Hepatocyte (in vitro differentiated cells): ENCODE measurements around the gene STUB1. TPM values are rescaled to one million over a fixed set of nuclear protein-coding genes. Genes with fewer than 3 reads are reported as not detected.

Experiments used
- DNase-seq: peaks from one replicate; pipeline ENCODE4 v3.0.0-alpha.2; 2016; ENCODE audit warnings: low spot score
- H2AFZ ChIP-seq: fragments of 200-600 bp; sonication (generic); 2 replicates; pipeline ENCODE4 v1.6.0; 2016; ENCODE audit warnings: antibody characterized with exemption, mild to moderate bottlenecking
- H3K27ac ChIP-seq: fragments of 200-600 bp; sonication (generic); 2 replicates; pipeline ENCODE4 v1.5.1; 2016; ENCODE audit warnings: mild to moderate bottlenecking
- H3K27me3 ChIP-seq: fragments of 200-600 bp; sonication (generic); 2 replicates; pipeline ENCODE4 v1.6.1; 2016
- H3K36me3 ChIP-seq: fragments of 200-600 bp; sonication (generic); replicated peaks from 2 replicates; pipeline ENCODE4 v1.5.1; 2016; ENCODE audit warnings: low read depth; ENCODE audit not compliant: insufficient read depth
- H3K4me1 ChIP-seq: fragments of 200-600 bp; sonication (generic); 2 replicates; pipeline ENCODE4 v1.5.1; 2016; ENCODE audit warnings: mild to moderate bottlenecking, moderate library complexity; ENCODE audit not compliant: insufficient read depth
- H3K4me2 ChIP-seq: fragments of 200-600 bp; sonication (generic); 2 replicates; pipeline ENCODE4 v1.6.0; 2016
- H3K4me3 ChIP-seq: fragments of 200-600 bp; sonication (generic); 2 replicates; pipeline ENCODE4 v1.5.1; 2016; ENCODE audit warnings: mild to moderate bottlenecking
- H3K79me2 ChIP-seq: fragments of 200-600 bp; sonication (generic); 2 replicates; pipeline ENCODE4 v1.6.0; 2017; ENCODE audit warnings: mild to moderate bottlenecking
- H3K9me2 ChIP-seq: fragments of 200-600 bp; sonication (generic); replicated peaks from 2 replicates; pipeline ENCODE4 v1.6.0; 2017; ENCODE audit warnings: mild to moderate bottlenecking; ENCODE audit not compliant: insufficient read depth
- H3K9me3 ChIP-seq: fragments of 200-600 bp; sonication (generic); 2 replicates; pipeline ENCODE4 v1.5.1; 2016; ENCODE audit warnings: low read depth, mild to moderate bottlenecking
- H4K20me1 ChIP-seq: fragments of 200-600 bp; sonication (generic); 2 replicates; pipeline ENCODE4 v1.6.0; 2016; ENCODE audit warnings: mild to moderate bottlenecking; ENCODE audit not compliant: insufficient read depth, poor library complexity, severe bottlenecking
- EZH2 ChIP-seq: fragments of 200-600 bp; sonication (generic); IDR thresholded peaks from 2 replicates; pipeline ENCODE4 v1.6.1; 2016; ENCODE audit warnings: antibody characterized with exemption, mild to moderate bottlenecking, borderline replicate concordance
- EZH2phosphoT487 ChIP-seq: fragments of 200-600 bp; sonication (generic); IDR thresholded peaks from one replicate; pipeline ENCODE4 v1.6.1; 2018; ENCODE audit warnings: antibody characterized with exemption, mild to moderate bottlenecking, low read depth, moderate library complexity; ENCODE audit not compliant: unreplicated experiment, severe bottlenecking
- WGBS: methylation state at CpG from one replicate; pipeline ENCODE4 v1.1.6; 2016; ENCODE audit warnings: low lambda C conversion rate; ENCODE audit errors: missing lambda C conversion rate; 5-methylcytosine and 5-hydroxymethylcytosine counted together
- polyA plus RNA-seq: library from polyadenylated mRNA; unstranded; fragments of >200 nt; fragmentation: Nextera tagmentation; extraction: Ambion mirVana; gene quantifications from 2 replicates; pipeline ENCODE4 v1.2.1, GENCODE V29; 2016
- total RNA-seq: library from RNA; depleted of rRNA; stranded (reverse); fragments of >200 nt; gene quantifications from 2 replicates; pipeline ENCODE4 v1.2.3, GENCODE V29; 2014
- TF ChIP-seq, protein P1 (sequence below): fragments of 200-600 bp; sonication (generic); IDR thresholded peaks from 2 replicates; pipeline ENCODE4 v1.5.1; 2016; ENCODE audit warnings: antibody characterized with exemption, mild to moderate bottlenecking; ENCODE audit not compliant: poor library complexity

STUB1 gene
- total and polyA plus RNA-seq, 2 experiments from 2014 or later = 116 to 249 TPM

DNA sequence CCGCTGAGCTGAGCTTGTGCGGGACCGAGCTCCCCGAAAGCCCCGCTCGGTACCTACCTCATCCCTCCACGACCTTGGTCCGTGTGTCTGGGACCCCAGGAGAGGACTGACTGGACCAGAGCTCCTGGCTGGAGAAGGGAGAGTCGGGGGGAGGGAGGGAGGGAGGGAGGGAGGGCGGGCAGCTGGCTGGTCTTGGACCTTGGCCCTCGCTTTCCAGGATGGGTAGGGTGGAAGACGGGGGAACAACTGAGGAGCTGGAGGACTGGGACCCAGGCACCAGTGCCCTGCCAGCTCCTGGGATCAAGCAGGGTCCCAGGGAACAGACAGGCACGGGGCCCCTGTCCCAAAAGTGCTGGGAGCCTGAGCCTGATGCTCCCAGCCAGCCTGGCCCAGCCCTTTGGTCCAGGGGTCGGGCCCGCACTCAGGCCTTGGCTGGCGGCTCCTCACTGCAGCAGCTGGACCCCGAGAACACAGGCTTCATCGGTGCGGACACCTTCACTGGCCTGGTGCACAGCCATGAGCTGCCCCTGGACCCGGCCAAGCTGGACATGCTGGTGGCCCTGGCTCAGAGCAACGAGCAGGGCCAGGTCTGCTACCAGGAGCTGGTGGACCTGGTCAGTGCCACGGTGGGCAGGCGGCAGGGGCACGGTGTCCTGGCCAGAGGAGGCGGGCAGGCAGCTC, 4.2 kb upstream of the STUB1 start:
- H3K27ac ChIP-seq = no peak overlapping the region
- WGBS = 67% methylated on average over 19 of the region's 25 CpGs
- H3K79me2 ChIP-seq = peaks cover 4% of the 10 kb centered on the region
- DNase-seq = peak; percentile 53
- peak overlapping the region; percentile 94 for H3K4me2 ChIP-seq
- H3K27me3 ChIP-seq = no peaks in the 10 kb centered on the region
- no peaks in the 10 kb centered on the region for H3K36me3 ChIP-seq
- H2AFZ ChIP-seq = no peak overlapping the region
- no peaks in the 10 kb centered on the region for H3K9me2 ChIP-seq
- H4K20me1 ChIP-seq = peaks cover 5% of the 10 kb centered on the region
- no peaks in the 10 kb centered on the region for H3K9me3 ChIP-seq
- no peak overlapping the region for H3K4me3 ChIP-seq
- TF ChIP-seq EZH2 (no peak), EZH2phosphoT487 (no peak)
- TF ChIP-seq, protein P1, sequence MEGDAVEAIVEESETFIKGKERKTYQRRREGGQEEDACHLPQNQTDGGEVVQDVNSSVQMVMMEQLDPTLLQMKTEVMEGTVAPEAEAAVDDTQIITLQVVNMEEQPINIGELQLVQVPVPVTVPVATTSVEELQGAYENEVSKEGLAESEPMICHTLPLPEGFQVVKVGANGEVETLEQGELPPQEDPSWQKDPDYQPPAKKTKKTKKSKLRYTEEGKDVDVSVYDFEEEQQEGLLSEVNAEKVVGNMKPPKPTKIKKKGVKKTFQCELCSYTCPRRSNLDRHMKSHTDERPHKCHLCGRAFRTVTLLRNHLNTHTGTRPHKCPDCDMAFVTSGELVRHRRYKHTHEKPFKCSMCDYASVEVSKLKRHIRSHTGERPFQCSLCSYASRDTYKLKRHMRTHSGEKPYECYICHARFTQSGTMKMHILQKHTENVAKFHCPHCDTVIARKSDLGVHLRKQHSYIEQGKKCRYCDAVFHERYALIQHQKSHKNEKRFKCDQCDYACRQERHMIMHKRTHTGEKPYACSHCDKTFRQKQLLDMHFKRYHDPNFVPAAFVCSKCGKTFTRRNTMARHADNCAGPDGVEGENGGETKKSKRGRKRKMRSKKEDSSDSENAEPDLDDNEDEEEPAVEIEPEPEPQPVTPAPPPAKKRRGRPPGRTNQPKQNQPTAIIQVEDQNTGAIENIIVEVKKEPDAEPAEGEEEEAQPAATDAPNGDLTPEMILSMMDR = no peak
- peaks cover 22% of the 10 kb centered on the region for H3K4me1 ChIP-seq

DNA sequence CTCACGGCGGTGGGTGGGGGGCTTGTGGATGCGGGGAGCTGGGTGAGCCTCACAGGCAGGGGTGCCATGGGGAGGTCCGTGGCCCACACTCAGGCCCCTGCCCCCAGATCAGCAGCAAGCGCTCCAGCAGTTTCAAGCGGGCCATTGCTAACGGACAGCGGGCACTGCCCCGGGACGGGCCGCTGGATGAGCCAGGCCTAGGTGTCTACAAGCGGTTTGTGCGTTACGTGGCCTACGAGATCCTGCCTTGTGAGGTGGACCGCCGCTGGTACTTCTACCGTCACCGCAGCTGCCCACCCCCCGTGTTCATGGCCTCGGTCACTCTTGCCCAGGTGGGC, 3.7 kb upstream of the STUB1 start:
- no peaks in the 10 kb centered on the region for H3K36me3 ChIP-seq
- no peak overlapping the region for H3K4me3 ChIP-seq

GRCh38 chr16:676913-677312, 3.3 kb upstream of the STUB1 start:
- H3K4me1 ChIP-seq = peaks cover 30% of the 10 kb centered on the region
- H3K27me3 ChIP-seq = no peaks in the 10 kb centered on the region
- 95% methylated on average over 16 of the region's 23 CpGs for WGBS
- no peak overlapping the region for H2AFZ ChIP-seq
- TF ChIP-seq EZH2phosphoT487 (no peak), EZH2 (no peak)
- TF ChIP-seq, protein P1 = no peak
- DNase-seq = no peak
- no peaks in the 10 kb centered on the region for H3K9me3 ChIP-seq
- no peak overlapping the region for H3K4me3 ChIP-seq
- no peaks in the 10 kb centered on the region for H3K9me2 ChIP-seq
- no peak overlapping the region for H3K4me2 ChIP-seq
- H3K27ac ChIP-seq = no peak overlapping the region
- peaks cover 13% of the 10 kb centered on the region for H3K79me2 ChIP-seq
- H4K20me1 ChIP-seq = peaks cover 14% of the 10 kb centered on the region
- H3K36me3 ChIP-seq = no peaks in the 10 kb centered on the region

More for the DNA sequence above, 3.7 kb upstream of the STUB1 start:
- Histone ChIP-seq H3K9me3 (no peaks in the 10 kb centered on the region), H3K9me2 (no peaks in the 10 kb centered on the region), H3K27ac (no peak overlapping the region), H4K20me1 (peaks cover 11% of the 10 kb centered on the region), H3K4me2 (no peak overlapping the region), H3K27me3 (no peaks in the 10 kb centered on the region), H2AFZ (no peak overlapping the region), H3K4me1 (peaks cover 27% of the 10 kb centered on the region), H3K79me2 (peaks cover 9% of the 10 kb centered on the region)
- WGBS = 97% methylated on average over 19 of the region's 21 CpGs
- TF ChIP-seq EZH2 (no peak), EZH2phosphoT487 (no peak)
- TF ChIP-seq, protein P1 = no peak
- no peak for DNase-seq
